ENCODE measurements around the gene MYO1C.
A peak's percentile ranks its signal among the peaks of the same experiment; 100 is the strongest.
"Not testable (repeated sequence)": the region's sequence is repeated elsewhere in the genome, so short reads cannot be mapped to it uniquely, and the experiment has no call there.

The MYO1C gene

DNA sequence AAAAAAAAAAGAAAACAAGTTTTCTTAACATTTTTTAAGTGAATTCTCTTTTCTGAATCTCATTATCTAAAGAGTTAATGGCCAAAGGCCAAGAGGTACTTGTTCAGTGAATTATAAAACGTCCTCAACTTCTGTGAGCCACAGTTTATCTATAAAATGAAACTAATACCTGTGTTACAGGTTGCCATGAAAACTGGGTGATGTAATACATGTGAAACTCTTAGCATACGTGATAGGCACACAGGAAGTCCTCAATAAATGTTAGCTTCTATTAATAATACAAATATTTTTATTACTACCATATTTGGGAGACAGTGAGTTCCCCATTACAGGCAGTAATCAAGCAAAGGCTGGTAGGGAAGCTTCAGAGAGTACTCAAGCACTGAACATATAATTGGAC is 37.4 kb upstream of the MYO1C start:
- H3K4me3 ChIP-seq (ENCODE audit: low read depth, low read length) = no peak overlapping the region
- TF ChIP-seq, protein P1, sequence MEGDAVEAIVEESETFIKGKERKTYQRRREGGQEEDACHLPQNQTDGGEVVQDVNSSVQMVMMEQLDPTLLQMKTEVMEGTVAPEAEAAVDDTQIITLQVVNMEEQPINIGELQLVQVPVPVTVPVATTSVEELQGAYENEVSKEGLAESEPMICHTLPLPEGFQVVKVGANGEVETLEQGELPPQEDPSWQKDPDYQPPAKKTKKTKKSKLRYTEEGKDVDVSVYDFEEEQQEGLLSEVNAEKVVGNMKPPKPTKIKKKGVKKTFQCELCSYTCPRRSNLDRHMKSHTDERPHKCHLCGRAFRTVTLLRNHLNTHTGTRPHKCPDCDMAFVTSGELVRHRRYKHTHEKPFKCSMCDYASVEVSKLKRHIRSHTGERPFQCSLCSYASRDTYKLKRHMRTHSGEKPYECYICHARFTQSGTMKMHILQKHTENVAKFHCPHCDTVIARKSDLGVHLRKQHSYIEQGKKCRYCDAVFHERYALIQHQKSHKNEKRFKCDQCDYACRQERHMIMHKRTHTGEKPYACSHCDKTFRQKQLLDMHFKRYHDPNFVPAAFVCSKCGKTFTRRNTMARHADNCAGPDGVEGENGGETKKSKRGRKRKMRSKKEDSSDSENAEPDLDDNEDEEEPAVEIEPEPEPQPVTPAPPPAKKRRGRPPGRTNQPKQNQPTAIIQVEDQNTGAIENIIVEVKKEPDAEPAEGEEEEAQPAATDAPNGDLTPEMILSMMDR (IDR thresholded peaks at IDR 0.05; ENCODE audit: borderline replicate concordance, insufficient read depth, low read depth, low read length) = no peak

- not testable (repeated sequence) for H3K4me3 ChIP-seq (ENCODE audit: low read depth, low read length)
Observed at GRCh38 chr17:1526876-1527275, 34.4 kb upstream of the MYO1C start.

DNA sequence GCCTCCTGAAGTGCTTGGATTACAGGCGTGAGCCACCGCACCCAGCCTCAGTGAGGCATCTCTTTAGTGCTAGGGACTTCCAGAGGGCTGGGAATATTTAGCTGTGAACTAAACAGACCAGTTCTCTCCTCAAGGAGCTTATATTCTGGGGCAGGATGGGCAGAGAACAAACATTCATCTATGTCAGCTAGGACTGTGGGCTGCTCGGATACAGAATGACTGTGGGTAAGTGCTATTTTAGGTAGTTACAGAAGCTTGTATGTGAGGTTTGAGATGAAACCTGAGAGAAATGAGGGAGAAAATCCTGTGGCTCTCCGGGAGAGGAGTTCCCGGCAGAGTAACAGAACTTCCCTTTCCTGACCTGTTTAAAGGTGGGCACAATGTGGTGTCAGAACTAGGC is 30.1 kb upstream of the MYO1C start:
- no peak overlapping the region for H3K4me3 ChIP-seq (ENCODE audit: low read depth, low read length)
- TF ChIP-seq, protein P1 (IDR thresholded peaks at IDR 0.05; ENCODE audit: borderline replicate concordance, insufficient read depth, low read depth, low read length) = no peak

- no peak overlapping the region for H3K4me3 ChIP-seq (ENCODE audit: low read depth, low read length)
- TF ChIP-seq, protein P1 (IDR thresholded peaks at IDR 0.05; ENCODE audit: borderline replicate concordance, insufficient read depth, low read depth, low read length) = no peak
Observed at GRCh38 chr17:1521086-1521640, 28.7 kb upstream of the MYO1C start.

- TF ChIP-seq, protein P1 (IDR thresholded peaks at IDR 0.05; ENCODE audit: borderline replicate concordance, insufficient read depth, low read depth, low read length) = no peak
- H3K4me3 ChIP-seq (ENCODE audit: low read depth, low read length) = no peak overlapping the region
Observed at GRCh38 chr17:1519678-1520077, 27.2 kb upstream of the MYO1C start.

DNA sequence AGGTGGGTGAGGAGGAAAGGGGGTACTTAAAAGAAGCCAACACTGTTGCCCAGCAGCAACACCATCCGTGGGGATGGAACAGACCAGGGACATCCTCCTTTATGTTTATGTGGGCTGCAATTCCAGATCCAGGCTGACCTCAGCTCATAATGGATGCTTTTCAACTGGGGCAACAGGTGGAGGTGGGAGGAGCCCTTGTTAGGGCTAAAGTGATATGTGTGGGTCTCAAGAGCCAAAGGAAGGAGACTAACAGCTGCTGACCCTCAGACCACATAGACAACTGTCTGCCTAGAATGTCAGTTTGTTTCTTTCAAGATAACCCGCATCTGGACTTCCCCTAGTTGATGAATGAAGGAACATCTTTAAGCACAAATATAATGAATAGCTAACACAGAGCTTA is 25.9 kb upstream of the MYO1C start:
- TF ChIP-seq, protein P1 (IDR thresholded peaks at IDR 0.05; ENCODE audit: borderline replicate concordance, insufficient read depth, low read depth, low read length) = no peak
- H3K4me3 ChIP-seq (ENCODE audit: low read depth, low read length) = no peak overlapping the region

DNA sequence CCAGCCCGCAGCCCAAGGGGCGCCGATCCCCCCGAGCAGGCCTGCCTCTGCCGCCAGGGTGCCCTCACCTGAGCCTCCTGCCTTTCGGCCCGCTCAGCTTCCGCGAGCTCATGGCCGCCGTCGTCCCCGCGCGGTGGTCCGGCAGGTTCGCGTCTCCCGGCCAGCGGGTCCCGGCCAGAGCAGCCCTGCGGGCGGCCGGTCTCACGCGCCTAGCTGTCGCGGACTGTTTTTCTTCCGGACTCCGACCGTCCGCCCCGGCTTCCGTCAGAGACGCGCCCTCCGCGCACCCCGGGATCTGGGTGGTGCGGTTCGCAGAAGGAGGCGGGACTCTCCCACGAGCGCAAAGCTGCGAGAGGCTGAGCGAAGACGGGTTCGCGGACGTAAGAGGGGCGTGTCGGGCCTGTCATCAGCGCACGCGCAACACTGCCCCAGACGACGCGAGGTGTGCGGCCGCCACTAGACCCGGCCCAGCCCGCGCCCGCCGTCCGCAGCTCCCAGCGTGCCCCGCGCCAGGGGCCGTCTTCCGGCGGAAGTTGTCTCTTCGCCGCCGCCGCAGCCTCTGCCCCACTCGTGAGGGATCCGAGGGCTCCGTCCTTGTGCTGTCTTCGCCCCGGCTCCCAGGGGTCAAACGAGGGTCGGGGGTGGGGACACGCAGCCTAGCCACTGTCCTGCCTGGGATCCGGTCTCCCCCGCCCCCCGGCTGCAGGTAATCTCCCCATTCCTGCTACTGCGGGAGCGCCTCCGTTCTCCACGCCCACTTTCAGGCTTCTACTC is 24.1 kb upstream of the MYO1C start, which contains the start of gene INPP5K:
TSS of gene INPP5K (minus strand) at position 225 of the 774 bp plus-strand sequence. CDS start at position 112, 113 bp downstream.
- H3K4me3 ChIP-seq (ENCODE audit: low read depth, low read length) = peak within 1 kb of the TSS; percentile 87
- TF ChIP-seq, protein P1 (IDR thresholded peaks at IDR 0.05; ENCODE audit: borderline replicate concordance, insufficient read depth, low read depth, low read length) = 0 out of 2 replicates have a peak, but pooled peaks have one; percentile 20

All from GM12875 (cell line).